ENCODE results near the gene FAM47E. TPM values are rescaled to one million over a fixed set of nuclear protein-coding genes. Genes with fewer than 3 reads are reported as not detected.

The FAM47E gene
- total RNA-seq, 2 donors from 2014 or later, result 6.1 to 6.5 TPM

- DNase-seq (peak; percentile 27 to 42), ATAC-seq (no peak)
- intact Hi-C loops (cut with DNase I, micrococcal nuclease), result loop anchor here in 1 of 2 donors (10.0 kb wide), 1 partner anchor 114 kb away; no protein-coding TSS in a partner anchor
Measured at GRCh38 chr4:76308548-76308947, 57.0 kb downstream of the FAM47E start.

GRCh38 chr4:76309939-76310550 lies 58.5 kb downstream of the FAM47E start:
- ATAC-seq, result peak; percentile 35
- intact Hi-C loops (cut with DNase I, micrococcal nuclease), result loop anchor here in 1 of 2 donors (10.0 kb wide), 1 partner anchor 115 kb away; no protein-coding TSS in a partner anchor
- peak in 1 of 2 donors; percentile 7 for DNase-seq

- DNase-seq (no peak), ATAC-seq (no peak)
- intact Hi-C loops (cut with DNase I, micrococcal nuclease), result no loop called here
Measured at GRCh38 chr4:76310683-76311082, 59.2 kb downstream of the FAM47E start.

- intact Hi-C loops (cut with DNase I, micrococcal nuclease), result no loop called here
- ATAC-seq (peak; percentile 36), DNase-seq (no peak)
Measured at GRCh38 chr4:76311896-76312331, 60.4 kb downstream of the FAM47E start.

GRCh38 chr4:76312457-76312856 lies 60.9 kb downstream of the FAM47E start:
- no peak for ATAC-seq
- DNase-seq, result no peak

GRCh38 chr4:76313547-76313946 lies 62.0 kb downstream of the FAM47E start:
- ATAC-seq, result no peak
- DNase-seq, result no peak
- intact Hi-C loops (cut with DNase I, micrococcal nuclease), result no loop called here

More at GRCh38 chr4:76312457-76312856, 60.9 kb downstream of the FAM47E start:
- intact Hi-C loops (cut with DNase I, micrococcal nuclease), result no loop called here

GRCh38 chr4:76315267-76315918 lies 63.9 kb downstream of the FAM47E start:
- intact Hi-C loops (cut with DNase I, micrococcal nuclease), result no loop called here
- DNase-seq, result no peak
- no peak for ATAC-seq

- no peak for DNase-seq
- intact Hi-C loops (cut with DNase I, micrococcal nuclease), result no loop called here
- ATAC-seq, result no peak
Measured at GRCh38 chr4:76316131-76316530, 64.6 kb downstream of the FAM47E start.

- ATAC-seq (no peak), DNase-seq (no peak)
- intact Hi-C loops (cut with DNase I, micrococcal nuclease), result no loop called here
Measured at GRCh38 chr4:76322236-76322635, 70.7 kb downstream of the FAM47E start.

GRCh38 chr4:76325072-76325471 lies 73.6 kb downstream of the FAM47E start:
- intact Hi-C loops (cut with DNase I, micrococcal nuclease), result no loop called here
- DNase-seq (no peak), ATAC-seq (no peak)

- DNase-seq (no peak), ATAC-seq (no peak)
- intact Hi-C loops (cut with DNase I, micrococcal nuclease), result no loop called here
Measured at GRCh38 chr4:76326515-76326914, 75.0 kb downstream of the FAM47E start.

Other genes starting within 250 kb of the FAM47E start
- gene CXCL9, start 244.2 kb upstream of the FAM47E start, total RNA-seq, result 1 to 10 TPM; 1.1 to 1.3 TPM
- 1 to 10 TPM; 2.5 to 3.2 TPM for gene CXCL10, start 228.2 kb upstream of the FAM47E start, total RNA-seq
- gene CXCL11, start 215.7 kb upstream of the FAM47E start, total RNA-seq, result under 1 TPM; 0.36 to 0.46 TPM
- gene ART3, start 177.0 kb upstream of the FAM47E start, total RNA-seq, result 1 to 10 TPM; 1.1 to 3.6 TPM
- 10 to 100 TPM; 27.1 to 36.7 TPM for gene NUP54, start 103.3 kb upstream of the FAM47E start, total RNA-seq
- gene SCARB2, start 37.9 kb upstream of the FAM47E start, total RNA-seq, result 100 to 1,000 TPM; 176 to 179 TPM
- gene STBD1, start 55.0 kb downstream of the FAM47E start, total RNA-seq, result 10 to 100 TPM; 12.9 to 40.9 TPM
- gene CCDC158, start 169.4 kb downstream of the FAM47E start, total RNA-seq, result under 1 TPM in 1 of 2 donors, not detected in 1; 0.17 TPM
- 100 to 1,000 TPM; 158 to 248 TPM for gene SHROOM3, start 183.5 kb downstream of the FAM47E start, total RNA-seq